Measurements from ENCODE around the gene RERG.

Gene RERG

DNA sequence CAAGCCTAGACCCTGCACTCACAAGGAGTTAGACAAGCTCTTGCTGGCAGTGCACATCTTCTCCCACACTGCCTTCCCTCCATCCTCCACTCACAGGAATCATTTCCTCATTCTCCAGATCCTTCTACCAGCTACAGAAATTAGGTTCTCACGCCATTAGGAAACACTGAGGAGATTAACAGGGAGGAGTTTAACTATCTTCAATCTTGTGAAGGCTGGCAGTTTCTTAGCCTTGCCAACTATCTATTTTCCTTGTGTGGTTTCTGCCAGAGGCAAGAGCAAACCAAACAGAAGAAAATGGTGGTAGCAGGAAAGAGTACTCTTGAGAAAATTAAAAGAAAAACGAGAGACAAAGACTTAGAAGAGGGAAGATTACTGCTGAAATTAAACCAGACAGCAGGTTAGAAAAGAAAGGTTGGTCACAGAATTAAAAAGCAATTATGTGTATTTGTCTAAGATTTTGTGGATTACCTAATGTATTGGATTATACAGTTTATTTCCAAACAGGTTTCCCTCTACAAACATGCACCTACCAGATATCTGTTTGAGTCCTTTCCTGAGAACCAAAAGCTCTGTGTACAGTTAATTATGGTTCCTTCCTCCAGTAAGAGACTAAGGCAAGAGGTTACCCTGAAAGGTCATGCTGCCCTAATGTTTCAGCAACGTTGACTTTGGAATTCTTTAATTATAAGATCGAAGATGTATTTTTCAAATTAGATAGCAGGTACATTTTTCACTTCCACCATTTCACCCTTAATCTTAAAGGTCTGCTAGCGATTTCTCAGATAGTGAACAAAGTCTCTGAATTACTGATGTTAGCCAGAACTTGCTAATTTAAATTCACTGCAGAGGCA, 5.0 kb downstream of the RERG start:
- DNase-seq = no peak

DNA sequence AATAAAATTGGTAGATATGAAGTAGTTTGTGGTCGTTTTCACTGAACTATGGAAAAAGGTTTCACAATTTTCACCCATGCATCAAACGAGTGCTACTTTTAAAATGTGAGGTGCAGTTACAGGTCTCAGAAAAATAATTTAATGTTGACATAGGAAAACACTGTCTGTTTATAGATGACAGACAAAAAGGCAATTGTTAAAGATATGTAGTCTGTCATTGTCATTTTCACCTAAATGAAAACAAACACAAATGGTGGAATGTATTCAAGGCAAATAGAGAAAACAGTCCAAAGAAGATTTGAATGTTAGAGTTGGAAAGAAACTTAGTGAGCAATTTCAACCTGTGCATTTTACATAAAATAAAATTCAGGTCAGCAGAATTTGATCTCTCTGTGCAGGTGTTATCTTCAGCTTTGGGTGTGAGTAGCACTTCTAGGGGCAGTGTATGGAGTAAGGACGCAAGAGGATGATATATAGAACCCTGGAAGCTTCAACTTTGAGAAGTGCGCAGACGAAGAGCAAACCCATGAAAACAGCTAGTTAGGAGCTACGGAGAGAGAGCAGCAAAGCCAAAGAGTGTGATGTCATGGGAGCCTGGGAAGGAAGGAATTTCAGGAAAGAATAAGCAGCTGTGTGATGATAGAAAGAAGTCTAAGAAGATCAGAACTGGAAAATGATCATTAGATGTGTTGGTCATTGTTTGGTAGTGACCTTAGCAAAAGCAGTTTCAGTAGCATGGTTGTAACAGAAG, 6.2 kb downstream of the RERG start:
- no peak for DNase-seq

DNA sequence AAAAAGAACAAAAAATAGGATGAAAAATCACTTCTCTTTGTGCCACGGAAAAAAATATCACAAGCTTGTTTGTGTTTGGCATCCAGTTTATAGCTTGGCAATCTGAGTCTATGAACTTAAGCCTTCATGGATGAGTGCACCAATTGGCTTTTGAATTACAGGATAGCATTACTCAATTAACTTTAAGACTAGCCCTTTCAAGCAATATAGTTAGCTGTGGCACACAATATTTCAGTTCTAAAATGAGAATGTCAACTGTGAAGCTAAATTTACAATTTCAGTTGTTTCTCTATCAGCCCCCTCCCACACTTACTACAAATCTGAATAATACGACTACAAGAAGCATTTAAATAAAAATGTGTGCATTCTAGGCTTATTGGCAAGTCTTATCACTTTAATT, 8.3 kb downstream of the RERG start:
- DNase-seq = no peak

DNA sequence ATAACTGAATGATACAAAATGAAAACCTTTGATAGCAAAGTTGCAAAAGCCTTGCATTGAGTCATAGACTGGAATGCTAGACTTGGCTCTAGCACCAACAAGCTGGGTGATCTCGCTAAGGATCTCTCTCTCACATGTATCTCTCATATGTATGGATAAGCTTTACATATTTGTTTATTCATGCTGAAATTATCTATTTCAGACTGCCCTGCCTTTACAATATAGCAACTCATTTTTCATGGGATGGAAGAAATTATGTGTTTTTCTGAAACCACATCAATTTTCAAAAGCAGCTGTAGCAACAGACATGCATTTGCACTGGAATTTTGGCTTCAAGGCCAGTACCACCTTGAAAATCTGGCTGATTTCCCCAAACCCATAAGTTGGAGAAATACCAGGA, 11.4 kb downstream of the RERG start:
- no peak for DNase-seq

DNA sequence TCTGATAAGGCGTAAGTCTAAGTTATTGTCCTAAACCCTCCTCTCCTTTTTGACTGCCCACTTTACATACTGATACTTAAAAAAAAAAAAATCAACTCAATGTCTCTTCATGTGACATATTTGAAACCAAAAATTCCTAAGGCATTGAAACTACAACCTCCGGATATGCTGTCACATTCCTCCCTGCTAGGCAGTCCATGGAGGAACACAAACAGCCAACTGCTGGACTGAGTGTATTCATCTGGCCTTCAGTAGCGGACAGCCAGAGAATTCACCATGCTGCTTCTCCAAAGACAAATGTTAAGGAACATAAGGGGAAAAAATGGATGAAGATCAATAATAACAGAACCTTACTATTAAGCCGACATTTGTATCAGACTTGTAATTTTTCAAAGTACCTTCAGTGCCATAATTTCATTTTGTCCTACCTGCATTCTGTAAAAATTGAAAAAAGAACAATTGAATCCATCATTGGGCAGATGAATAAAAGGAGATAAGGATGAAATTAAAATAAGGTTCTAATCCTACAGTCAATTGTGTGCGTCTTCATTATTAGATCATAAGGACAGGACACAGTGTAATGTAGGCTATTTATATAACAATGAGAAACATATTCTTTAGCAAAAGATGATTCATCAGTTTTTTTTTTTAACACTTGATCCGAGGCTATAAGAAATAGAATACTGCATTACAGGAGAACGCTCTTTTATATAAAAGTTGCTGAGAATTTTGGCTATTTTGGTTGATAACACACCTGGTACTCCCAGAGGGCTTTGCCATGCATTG, 12.2 kb downstream of the RERG start:
- DNase-seq = no peak

DNA sequence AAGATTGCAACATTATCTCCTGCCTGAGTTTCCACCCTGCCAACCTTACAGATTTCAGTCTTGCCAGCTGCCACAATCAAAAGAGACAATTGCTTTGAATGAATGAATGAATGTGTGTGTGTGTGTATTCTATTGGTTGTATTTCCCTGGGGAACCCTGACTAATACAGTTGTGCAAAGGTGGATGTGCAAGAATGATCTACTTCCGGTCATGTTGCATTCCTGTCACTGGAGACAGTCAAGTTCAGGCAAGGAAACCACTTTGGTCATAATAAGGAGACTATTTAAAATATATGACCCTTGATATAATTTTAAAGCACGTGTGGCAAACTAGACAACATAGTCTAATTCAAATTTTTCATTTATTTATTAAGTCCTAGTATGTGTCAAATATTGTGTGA, 13.1 kb downstream of the RERG start:
- DNase-seq = no peak

DNA sequence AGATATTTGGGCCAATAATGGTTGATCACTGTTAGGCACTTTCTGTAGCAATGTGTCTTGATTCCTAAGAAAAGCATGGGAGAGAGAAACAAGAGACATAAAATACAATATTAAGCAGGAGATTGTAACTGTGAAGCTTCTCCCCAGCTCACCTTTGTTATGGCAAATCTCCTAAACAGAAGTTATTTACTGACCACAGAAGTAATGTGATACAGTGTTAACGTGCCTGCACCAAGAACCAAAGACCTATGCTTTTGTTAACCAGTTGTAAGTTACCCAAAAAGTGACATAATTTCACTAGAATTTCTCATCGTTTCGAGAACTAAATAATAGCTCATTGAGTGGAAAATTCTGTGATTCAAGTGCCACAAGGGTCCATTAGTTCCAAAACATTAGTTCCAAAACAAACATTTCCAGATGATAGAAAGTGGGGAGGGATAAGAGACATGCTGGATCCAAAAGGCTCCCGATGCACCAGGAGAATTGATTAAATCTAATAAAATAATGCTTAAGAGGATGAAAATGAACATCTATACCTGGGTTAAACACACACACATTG, 14.3 kb downstream of the RERG start:
- DNase-seq = no peak

DNA sequence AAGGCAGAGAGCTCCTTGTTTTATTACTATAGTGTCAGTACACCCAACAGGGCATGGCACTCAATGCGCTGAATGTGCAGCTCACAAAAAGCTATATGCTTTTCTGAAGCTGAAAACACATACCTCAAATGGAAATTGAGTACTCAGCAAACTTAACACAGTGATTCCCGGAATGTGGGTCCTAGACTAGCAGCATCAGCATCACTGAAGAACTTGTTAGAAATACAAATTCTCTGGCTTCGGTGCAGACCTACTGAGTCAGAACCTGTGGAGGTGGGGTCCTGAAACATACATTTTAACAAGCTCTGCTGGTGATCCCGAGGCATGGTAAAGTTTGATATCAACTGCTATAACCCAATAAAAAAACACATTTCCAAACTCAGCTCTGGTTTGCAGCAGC, 14.9 kb downstream of the RERG start:
- DNase-seq = no peak

DNA sequence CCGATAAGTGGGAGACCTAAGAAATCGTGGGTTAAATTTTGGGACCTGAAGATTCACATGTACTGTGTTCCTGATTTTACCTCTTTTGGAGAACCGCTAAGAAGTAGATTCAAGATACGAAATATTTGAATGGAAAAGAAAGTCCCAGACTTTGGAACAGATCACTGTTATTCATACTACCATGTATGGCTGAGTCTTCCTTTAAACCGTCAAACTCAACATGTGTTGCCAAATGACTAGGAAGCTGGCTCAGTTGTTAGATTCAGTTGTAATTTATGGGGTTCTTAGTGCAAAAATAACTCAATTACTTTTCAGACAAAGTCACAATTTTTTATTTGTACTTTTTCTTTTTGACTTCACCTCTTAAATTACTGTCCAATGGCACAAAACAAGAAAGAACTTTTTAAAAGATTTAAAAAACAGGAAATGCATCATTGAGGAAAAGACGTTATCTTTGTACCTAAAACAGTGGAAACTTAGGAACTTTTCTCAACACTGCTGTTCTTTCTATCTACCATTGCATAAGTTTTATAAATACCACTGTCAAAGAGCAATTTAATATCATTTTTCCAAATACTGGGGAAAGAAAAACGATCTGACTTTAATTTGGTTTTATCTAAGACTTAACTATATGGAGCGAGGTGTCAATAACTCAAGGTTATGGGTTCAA, 15.7 kb downstream of the RERG start:
- no peak for DNase-seq

DNA sequence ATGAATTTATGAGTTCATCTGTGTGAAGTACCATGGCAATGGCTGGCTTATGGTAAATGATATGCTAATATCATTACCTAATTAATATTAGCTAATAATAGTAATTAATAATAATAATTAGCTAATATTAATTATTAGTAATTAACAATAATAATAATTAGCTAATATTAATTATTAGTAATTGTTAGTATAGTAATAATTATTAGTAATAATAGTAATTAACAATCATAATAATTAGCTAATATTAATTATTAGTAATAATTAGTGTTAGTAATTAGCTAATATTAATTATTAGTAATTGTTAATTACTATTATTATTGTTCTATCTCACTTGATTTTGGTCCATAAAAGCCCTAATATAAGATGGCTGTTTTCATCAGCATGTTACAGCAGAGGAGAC, 19.8 kb downstream of the RERG start:
- no peak for DNase-seq

DNA sequence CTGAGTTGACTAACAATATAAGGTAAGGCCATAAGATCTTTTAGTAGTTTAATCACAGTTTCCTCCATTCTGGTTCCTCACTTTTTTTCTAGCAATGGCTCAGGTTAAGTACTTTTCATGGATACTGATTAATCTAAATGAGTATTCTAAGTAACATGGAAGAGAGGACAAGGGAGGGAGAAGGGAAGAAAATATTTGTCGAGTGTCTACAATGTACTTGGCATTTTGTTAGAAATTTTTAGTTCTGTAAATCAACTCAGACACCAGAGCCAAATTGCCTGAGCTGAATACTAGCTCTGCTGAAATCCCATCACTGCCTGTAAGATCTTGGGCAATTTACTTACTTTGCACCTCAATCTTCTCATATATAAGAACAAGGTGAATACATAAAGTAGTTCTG, 20.2 kb downstream of the RERG start:
- DNase-seq = no peak

DNA sequence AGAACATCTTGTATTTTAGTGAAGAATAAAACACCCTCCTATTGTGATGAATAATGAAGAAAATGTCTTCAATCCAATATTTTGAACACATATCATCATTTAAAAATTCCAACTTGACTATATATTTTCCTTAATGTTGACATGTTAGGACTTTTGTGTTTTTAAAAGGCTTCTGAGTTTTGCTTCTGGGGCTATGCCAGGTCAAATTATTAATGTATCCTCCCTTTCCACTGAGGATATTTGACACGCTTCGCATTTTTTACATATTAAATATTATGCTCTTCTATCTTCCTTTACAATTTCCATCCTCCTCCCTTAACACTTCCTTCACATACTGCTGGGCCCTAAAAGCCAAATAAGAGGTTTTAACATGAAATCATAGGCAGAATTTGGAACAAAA, 20.6 kb downstream of the RERG start:
- DNase-seq = no peak

DNA sequence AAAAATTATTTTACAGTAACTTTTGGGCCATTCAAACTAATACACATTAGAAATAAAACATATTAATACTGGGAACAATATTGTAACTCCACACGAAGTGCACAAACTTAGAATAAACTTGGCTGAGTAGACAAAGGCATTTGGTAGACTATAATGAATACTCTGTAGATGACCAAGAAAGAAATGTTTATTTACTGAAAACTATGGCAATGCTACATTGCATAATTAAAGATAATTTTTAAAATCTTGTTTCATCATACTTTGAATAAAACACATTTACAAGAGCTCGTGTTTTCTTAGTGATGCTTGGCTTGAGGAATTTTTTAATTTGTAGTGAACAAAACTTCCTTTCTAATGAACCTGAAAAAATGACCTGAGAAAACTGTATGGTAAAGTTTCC, 21.3 kb downstream of the RERG start:
- DNase-seq = no peak

DNA sequence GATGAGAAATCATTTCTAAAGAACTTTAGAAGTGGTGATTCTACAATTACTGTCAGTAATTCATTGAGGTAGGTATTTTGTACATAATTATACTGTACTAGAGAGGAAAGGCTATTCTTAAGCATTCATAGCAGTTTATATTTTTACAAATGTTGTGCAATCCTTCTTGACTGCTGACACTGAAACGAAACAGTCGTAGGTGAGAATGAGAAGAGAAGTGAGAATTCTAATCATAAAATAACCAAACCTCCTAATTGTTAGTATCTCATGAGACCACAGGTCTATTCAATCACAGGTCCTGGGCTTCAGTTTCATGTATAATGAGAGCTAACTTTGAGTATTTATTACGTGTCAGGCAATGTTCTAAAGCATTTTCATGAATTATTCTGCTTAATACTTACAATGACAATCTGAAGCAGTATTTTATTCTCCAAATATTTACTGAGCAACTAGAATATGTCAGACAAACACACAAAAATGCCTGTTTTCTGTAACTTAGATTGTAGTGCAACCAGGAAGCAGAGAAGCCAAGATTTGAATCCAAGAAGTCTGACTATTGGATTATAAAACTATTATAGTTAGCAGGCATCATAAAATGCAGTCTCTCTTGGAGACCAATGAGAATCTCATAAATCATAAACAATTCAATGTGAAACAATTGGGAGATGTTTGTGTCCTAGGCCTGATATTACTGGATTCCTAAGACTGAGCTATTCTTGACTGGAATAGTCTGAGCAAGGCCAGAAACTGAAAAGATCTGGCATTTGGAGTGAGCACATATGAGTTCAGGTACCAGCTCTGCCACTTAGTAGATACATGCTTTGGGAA, 24.3 kb downstream of the RERG start:
- DNase-seq = no peak

DNA sequence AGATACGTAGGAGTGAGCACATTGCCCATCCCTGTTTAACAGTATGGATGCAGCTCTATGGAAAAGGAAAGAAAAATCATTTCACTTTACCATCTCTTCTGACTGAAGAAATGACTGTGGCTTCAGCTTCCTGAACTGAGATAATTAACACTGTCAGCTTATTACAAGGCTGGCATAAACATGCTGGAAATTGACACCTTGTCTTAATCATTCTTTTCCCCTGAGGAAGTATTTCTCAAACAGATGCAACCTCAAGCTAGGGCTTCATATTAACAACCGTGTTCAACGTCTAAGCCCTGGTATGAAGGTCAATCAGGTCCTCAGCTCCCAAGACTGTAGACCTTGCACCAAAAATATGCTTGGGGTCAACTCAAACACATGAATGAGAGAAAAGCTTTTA, 25.0 kb downstream of the RERG start:
- no peak for DNase-seq

DNA sequence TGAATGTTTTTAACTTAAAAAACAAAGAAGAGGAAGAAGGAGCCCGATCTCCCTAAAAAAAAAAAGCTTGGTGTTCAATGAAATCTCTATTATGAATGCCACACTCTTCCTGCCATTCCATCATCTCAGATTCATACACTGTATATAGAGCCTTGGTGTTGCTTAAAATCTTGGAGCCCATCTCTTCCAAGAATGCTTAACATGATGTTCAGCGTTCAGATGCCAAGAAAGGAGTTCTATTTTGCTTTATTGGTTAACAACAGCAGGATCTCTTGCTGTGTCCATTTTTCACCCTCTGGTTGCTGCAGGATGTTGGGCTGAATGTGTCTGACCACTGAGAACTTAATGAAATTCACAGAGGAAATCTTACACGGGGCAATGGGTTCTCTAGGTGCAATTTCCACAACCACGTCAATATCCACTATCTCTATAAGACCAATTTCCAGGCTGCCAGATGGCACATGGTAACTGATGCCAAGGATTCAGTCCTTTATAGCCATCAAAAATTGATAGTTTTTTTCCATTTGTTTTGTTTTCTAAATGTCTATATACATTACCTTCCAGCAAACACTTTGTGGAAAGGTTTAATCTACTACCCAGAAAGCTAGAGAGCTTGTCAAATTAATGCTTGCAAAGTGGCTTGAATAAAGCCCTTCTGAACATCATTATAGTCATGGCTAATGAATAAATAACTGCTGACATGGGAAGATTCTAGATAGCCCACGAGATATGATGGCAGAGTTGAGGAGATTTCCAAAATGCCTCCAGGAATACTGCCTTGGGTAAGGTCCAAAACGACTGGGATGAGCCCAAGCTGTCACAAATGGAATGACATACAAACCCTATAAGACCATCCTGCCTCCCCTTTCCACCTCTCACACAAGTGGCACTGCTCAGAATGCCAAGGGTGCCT, 26.5 kb downstream of the RERG start:
- no peak for DNase-seq

DNA sequence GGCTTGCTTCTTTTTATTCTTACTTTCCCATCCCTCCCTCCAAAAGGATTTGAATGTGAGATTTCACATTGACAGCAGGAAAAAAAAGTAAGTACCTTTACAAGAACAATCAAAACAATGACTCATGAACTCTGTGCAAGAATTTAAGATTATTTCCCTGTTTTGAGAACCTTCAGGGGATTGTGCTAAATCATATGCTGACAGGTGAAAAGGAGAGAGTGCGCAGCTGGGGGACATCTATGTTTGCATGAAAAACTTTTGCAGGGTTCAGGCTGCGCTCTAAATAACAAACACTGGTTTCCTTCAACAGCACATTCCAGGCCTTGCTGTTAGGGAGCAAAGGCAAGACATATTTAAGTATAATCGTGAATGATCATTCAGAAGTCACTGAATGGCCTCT, 27.3 kb downstream of the RERG start:
- DNase-seq = no peak

DNA sequence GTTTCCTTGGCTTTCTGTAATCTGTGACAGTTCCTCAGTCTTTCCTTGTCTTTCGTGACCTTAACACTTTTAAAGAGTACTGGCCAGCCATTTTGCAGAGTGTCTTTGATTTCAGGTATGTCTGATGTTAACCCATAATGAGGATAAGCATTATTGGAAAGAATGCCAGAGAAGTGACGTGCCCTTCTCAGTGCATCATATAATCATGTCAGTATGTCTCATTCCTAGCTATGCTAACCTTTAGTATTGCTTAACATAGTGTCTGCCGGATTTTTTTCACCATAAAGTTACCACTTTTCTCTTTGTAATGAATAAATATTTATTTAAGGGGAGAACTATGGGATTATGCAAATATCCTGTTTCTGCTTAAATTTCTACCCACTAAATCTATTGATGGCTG, 28.5 kb downstream of the RERG start:
- DNase-seq = no peak

DNA sequence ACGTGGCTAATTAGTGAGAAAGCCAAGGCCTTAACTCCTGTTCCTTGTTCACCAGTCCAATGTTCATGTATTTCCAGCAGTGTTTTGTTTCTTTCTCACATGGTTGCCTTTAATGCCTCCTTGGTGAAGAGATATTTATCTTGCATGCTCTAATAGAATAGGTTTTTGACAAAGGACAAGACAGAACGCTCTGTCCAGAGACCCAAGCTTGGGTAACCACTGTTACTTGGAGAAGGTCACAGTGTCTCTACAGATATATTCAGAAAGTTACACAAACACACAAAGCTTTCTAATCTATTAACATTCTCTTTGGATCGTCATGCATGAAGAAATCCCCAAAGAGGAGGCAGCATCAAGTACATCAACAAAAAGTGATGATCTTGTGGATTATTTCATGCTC, 33.1 kb downstream of the RERG start:
- DNase-seq = no peak

DNA sequence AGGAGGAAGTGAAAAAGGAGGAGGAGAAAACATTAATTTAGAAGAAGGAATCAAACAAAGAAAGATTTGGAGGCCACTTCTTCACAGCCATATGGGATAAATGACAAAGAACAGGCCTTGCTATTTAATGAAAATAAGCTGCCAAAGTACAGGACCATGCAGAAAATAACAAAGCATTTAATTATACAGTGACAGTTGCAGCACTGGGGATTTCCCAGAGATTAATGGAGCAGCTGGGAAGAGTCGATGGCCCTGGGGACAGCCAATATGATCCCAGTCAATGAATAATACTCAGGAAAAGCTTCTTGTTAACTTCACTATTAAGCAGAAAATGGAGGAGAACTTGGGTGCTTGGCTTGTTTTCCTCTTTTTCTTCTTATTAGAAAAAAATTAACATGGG, 34.6 kb downstream of the RERG start:
- no peak for DNase-seq

DNA sequence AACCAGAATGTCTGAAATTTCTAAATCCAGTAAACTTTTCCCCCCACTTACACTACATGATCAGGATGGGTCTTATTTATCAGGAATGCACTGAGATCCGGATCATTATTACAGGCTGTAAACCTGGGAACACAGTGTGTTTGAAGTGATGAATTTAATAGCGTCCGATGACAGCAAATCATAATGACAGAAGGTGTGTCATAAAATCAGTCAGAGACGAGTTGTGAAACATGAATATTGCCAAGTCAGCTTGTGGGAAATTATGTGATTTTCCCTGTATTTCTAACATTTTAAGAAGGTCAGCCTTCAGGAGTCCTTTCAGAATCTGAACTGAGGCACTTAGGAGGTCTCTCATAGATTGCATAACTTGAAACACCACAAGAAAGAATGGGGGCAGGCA, 36.7 kb downstream of the RERG start:
- no peak for DNase-seq
